Colon (tissue), 2 donors: ENCODE measurements around the gene VWA3B.
"Not testable (repeated sequence)": the region's sequence is repeated elsewhere in the genome, so short reads cannot be mapped to it uniquely, and the experiment has no call there.

Source experiments
- FAIRE-seq: peaks from 2 replicates; lab custom pipeline; 2012; peaks lifted over from hg19 to GRCh38; lab: Jason Lieb, UNC
- donor health status: control.
- donor health status: control.

VWA3B gene

GRCh38 chr2:98088261-98088660 is 1.3 kb downstream of the VWA3B start:
- no peak for FAIRE-seq

GRCh38 chr2:98089941-98090340 is 3.0 kb downstream of the VWA3B start:
- no peak for FAIRE-seq

- FAIRE-seq, result no peak
Observed at GRCh38 chr2:98090951-98091350, 4.0 kb downstream of the VWA3B start.

- FAIRE-seq, result no peak
Observed at GRCh38 chr2:98091738-98092137, 4.8 kb downstream of the VWA3B start.

- no peak for FAIRE-seq
Observed at GRCh38 chr2:98093146-98093545, 6.2 kb downstream of the VWA3B start.

- FAIRE-seq, result no peak
Observed at GRCh38 chr2:98093611-98094010, 6.6 kb downstream of the VWA3B start.

- FAIRE-seq, result no peak
Observed at GRCh38 chr2:98099939-98100743, 13.2 kb downstream of the VWA3B start.

GRCh38 chr2:98102315-98102714 is 15.3 kb downstream of the VWA3B start:
- not testable (repeated sequence) for FAIRE-seq

GRCh38 chr2:98102878-98103277 is 15.9 kb downstream of the VWA3B start:
- FAIRE-seq, result no peak

GRCh38 chr2:98108110-98108509 is 21.1 kb downstream of the VWA3B start:
- FAIRE-seq, result no peak

- FAIRE-seq, result no peak
Observed at GRCh38 chr2:98110741-98111140, 23.8 kb downstream of the VWA3B start.

GRCh38 chr2:98114643-98115330 is 27.8 kb downstream of the VWA3B start:
- no peak for FAIRE-seq

GRCh38 chr2:98118161-98118560 is 31.2 kb downstream of the VWA3B start:
- FAIRE-seq, result no peak

GRCh38 chr2:98118852-98119251 is 31.9 kb downstream of the VWA3B start:
- no peak for FAIRE-seq

- no peak for FAIRE-seq
Observed at GRCh38 chr2:98121149-98121548, 34.2 kb downstream of the VWA3B start.

- no peak for FAIRE-seq
Observed at GRCh38 chr2:98122524-98122923, 35.6 kb downstream of the VWA3B start.

- FAIRE-seq, result no peak
Observed at GRCh38 chr2:98123286-98123685, 36.3 kb downstream of the VWA3B start.

- FAIRE-seq, result no peak
Observed at GRCh38 chr2:98126061-98126460, 39.1 kb downstream of the VWA3B start.

- no peak for FAIRE-seq
Observed at GRCh38 chr2:98127229-98127989, 40.4 kb downstream of the VWA3B start.

GRCh38 chr2:98128556-98129109 is 41.7 kb downstream of the VWA3B start:
- FAIRE-seq, result no peak

GRCh38 chr2:98130073-98130472 is 43.1 kb downstream of the VWA3B start:
- FAIRE-seq, result not testable (repeated sequence)

- no peak for FAIRE-seq
Observed at GRCh38 chr2:98134172-98135005, 47.4 kb downstream of the VWA3B start.
